T47D (cell line): Measurements from ENCODE around the gene DAP.
"Not testable (repeated sequence)": the region's sequence is repeated elsewhere in the genome, so short reads cannot be mapped to it uniquely, and the experiment has no call there.

ENCODE experiments used
- DNase-seq, 2 experiments: peaks; one replicate each; pipeline versions ENCODE4 v3.0.0 to v3.0.0-alpha.2; 2011 to 2012; ENCODE audit warnings: low read depth in 1 of 2, low spot score in 1 of 2
- JUND ChIP-seq: IDR thresholded peaks from 2 replicates; pipeline ENCODE4 v1.6.1; 2012; ENCODE audit warnings: low read depth
- in situ Hi-C: cut with HindIII; loops from 2 replicates; pipeline ENCODE4 v1.10.0; 2016; ENCODE audit warnings: low sequenced_read_pairs, low pct_unique_long_range_greater_than_20kb

Gene DAP

DNA sequence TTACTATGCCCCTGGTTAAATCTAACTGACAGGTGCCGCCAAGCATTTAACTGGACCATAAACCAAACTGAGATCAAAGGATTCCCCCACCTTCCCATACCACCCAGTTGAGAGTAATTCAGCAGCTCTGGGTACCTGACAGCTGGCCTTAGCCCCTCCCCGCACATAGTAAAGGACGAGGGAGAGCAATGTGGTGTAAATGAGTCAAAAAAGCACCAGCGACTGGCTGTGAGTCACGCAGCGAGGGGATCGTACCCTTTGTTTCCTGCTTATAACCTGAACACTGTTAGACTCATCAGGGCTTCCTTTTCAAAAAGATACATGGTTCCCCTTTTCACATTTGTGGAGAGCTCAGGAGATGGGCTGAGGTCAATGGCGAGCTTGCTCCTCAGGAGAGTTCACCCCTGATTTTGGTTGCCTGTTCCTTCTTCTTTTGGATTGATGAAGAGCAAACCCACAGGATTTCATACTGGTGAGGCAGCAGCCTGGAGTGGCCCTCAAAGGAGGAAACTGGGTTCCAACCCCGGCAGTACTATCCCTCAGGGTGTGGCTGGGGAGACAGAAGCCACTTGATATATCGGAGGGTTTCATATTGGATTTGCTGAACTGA is 125.7 kb downstream of the DAP start:
- no peak for DNase-seq
- in situ Hi-C loops: no loop called here
- no peak for TF ChIP-seq JUND

DNA sequence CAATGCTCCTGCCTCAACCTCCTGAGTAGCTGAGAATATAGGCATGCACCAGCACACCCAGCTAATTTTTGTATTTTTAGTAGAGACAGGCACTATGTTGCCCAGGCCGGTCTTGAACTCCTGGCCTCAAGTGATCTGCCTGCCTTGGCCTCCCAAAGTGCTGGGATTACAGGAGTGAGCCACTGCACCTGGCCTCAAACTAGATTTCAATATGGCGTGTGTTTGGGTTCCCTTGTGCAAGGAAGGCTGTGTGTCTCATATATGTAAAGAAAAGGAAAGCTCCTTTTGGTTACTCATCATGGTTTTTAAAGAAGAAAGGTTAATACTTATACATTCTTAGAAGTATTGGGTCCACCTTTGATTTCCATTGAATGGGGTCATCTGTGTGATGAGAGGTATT is 126.5 kb downstream of the DAP start:
- DNase-seq: no peak
- in situ Hi-C loops: no loop called here
- TF ChIP-seq JUND: no peak

DNA sequence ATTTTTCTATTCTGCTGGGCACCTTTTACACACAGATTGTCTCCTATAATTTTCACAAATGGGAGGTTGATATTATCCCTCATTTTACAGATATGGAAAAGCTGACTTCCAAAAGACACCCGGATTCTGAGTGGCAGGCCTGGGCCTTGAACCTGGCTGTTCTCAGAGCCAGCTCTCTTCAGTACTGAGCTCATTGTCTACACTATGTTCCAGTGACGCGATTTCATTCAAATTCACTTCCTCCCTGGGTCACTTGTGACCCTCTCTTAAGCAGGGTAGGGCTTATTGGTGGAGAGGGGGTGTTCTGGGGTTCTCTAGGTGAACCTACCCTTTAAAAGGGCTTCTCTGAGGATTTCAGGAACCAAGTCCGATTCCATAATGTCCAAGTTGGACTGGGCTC is 127.0 kb downstream of the DAP start:
- in situ Hi-C loops: no loop called here
- TF ChIP-seq JUND: no peak
- DNase-seq: no peak

DNA sequence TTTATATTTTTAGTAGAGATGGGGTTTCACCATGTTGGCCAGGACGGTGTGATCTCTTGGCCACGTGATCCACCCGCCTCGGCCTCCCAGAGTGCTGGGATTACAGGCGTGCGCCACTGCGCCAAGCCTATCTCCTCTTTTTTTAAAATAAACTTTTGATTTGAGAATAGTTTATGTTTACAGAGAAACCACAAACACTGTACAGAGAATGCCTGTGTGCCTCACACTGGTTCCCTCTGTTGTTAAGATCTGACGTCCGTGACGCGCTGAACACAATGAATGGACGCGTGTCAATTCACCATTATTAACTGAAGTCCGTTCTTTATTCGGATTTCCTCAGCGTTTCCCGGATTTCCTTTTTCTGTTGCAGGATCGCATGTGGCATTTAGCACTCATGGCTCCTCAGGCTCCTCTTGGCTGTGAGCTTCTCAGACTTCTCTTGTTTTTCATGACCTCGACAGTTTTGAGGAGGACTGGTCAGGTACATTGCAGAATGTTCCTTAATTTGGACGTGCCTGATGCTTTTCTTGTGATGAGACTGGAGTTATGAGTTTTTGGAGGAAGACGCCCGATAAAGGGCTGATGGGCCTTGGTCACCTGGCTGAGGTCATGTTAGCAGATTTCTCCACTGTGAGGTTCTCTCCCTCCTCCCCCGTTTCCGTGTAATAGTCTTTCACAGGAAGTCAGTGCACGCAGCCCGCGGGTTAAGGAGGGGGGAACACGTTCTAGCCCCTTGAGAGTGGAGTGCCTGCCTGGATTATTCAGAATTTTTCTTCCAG is 127.6 kb downstream of the DAP start:
- in situ Hi-C loops: no loop called here
- no peak for TF ChIP-seq JUND
- DNase-seq: no peak

DNA sequence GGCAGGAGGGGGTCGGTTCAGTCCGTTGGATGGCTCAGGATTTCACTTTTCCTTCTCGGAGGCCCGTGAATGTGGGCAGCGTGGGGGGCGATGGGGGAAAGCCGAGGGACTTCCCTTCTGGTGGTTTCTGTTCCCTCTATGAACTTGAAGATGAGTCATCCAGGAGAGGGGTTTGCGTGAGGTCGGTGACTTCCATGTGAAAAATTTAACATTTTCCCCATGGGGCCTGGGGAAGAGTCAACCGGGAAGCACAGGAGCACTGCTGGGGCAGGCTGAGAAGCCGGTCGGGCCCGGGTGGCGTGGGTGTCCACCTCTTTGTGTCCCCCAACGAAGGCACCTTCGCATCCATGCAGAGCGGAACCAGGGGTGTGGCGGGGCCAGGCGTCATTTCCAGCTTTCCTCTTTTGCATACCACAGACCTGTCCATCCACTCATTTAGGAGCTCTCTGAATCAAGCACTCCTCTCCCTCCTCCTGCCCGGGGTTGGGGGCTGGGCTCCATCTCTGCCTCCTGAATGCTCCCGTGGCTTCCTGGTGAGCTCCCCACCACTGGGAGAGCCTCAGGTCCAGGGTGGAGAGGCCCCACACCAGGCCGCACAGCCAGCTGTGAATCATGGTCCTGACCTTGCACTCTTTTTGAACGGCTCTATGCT is 128.8 kb downstream of the DAP start:
- in situ Hi-C loops: no loop called here
- no peak for DNase-seq
- no peak for TF ChIP-seq JUND

DNA sequence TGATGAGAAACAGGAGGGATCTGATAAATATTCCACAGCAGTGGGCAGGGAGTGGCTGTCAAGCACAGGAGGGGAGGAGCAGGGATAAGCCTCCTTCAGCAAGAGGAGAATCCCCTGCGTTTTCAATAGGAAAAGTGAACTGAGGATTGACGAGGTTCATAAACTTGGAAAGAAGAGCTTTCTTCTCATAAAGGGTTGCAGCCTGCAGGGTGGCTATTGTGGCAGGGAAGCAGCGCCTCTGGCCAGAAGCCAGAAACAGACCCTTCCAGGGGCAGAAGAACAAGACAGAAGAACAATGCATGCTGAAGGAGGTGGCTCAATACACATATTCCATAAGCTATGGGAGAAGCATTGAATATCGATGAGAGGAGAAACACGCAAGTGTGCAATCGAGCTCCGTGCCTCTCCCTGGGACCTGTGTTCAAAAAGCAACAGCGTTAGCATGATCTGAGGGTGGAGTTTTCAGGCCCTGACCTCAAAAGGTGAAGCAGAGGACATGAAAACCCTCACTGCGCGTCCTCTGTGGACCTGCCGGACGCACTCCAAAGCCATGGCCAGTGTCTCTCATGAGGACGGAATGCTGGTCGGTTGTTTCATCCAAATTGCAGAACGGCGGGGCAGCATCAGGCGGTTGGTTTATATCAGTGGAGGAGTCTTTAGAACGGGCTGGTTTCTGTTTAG is 129.6 kb downstream of the DAP start:
- in situ Hi-C loops: no loop called here
- TF ChIP-seq JUND: no peak
- DNase-seq: no peak

DNA sequence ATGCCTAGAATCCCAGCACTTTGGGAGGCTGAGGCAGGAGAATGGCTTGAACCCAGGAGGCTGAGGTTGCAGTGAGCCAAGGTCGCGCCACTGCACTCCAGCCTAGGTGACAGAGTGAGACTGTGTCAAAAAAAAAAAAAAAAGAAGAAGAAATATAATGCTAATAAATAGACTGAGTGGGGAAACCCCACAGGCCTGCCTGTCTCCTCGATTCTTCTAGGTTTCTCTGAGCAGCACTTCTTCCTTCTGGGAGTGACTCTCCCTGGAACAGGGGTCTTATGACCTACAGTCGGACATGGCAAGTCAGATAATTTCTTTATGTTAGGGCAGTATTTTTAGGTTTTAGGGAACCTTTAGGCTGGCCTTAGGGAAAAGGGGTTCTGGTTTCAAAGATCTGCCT is 130.3 kb downstream of the DAP start:
- DNase-seq, in situ Hi-C loops: not testable (repeated sequence)

DNA sequence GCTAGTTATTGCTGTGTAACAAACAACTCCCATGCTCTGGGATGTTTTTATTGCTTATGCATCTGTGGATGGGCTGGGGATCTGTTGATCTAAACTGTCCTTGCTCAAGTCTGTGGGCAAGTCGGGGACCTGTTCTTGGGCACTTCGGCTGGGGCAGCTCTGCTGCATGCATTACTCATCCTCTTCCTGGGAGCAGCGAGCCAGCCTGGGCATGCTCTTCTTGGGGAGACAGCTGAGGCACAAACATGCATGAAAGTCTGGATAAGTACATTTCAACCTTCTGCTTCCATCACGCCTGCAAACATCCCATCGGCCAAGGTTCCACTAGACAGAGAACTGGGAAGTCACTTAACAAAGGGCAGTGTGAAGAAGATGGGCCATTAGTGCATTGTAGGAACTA is 130.9 kb downstream of the DAP start:
- DNase-seq: no peak
- in situ Hi-C loops: no loop called here
- TF ChIP-seq JUND: no peak

DNA sequence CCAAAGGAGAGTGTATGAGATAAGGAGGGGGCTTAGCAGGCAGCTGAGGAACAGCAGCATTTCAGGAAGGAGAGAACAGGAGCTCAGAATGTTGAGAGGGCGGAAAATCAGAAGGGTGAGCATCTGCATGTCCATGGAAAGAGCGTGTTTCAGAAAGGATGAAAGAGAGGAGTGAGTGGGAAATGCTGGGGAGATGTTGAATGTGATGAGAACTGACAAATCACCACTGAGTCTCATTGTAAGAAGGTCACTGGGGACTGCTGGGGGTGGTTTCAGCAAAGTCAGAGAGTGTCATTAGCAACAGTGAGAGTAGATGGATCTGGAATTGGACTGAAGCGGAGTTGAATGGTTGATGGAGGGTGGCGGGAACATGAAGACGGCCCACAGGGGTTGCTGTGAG is 131.4 kb downstream of the DAP start:
- TF ChIP-seq JUND: no peak
- in situ Hi-C loops: no loop called here
- DNase-seq: no peak
